Activated CD8-positive, alpha-beta memory T cell treated with anti-CD3 and anti-CD28 coated beads for 36 hours (primary cell): ENCODE data around the gene ZBTB18. TPM values are rescaled to one million over a fixed set of nuclear protein-coding genes. Genes with fewer than 3 reads are reported as not detected.

Source experiments
- CTCF ChIA-PET: fragments of 350-600 bp; sonication (Branson Sonifier 250); formaldehyde crosslinking; loops from one replicate; lab custom pipeline; 2021; ENCODE audit warnings: antibody characterized with exemption; lab: Charles Lee
- POLR2A ChIA-PET: fragments of 350-600 bp; sonication (Branson Sonifier 250); formaldehyde crosslinking; loops from one replicate; lab custom pipeline; 2021; ENCODE audit warnings: antibody characterized with exemption; lab: Charles Lee
- total RNA-seq, 2 experiments: library from RNA; stranded (reverse); gene quantifications; one replicate each; pipeline ENCODE4 v1.2.3, GENCODE V29; 2021

ZBTB18 gene
- total RNA-seq, 2 experiments from 2014 or later = 4.9 to 5.2 TPM

DNA sequence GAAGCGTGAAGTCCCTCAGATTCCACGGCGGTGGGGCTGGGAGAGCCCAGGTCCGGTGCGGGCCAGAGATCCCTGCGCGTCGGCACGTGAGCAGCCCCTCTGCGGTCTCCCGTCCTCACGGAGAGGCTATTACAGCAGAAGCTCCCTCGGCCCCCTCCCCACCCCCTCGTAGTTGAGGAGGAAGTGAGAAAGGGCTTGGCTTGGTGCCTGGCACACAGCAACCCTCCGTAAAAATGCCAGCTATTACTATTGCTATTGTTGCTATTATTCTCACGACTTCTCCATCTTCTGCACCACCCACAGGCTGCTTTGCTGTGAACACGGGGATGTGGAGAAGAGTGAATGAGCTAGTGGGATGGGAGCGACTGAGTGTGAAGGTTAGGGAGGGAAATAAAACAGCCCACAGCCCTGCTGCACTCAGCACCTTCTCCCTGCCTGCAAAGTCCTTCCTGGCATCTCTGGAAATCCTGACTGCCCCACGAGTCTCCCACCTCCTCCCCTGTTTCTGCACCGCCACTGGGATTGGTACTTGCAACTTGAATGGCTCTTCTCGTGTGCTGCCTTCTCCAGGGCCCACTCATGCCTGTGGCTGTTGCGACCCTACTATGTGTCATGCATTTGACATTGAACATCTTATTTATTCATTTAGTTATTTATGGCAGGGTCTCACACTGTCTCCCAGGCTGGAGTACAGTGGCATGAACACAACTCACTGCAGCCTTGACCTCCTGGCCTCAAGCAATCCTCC lies 26.6 kb downstream of the ZBTB18 start:
- ChIA-PET POLR2A (no interaction called here), CTCF (no interaction called here)

DNA sequence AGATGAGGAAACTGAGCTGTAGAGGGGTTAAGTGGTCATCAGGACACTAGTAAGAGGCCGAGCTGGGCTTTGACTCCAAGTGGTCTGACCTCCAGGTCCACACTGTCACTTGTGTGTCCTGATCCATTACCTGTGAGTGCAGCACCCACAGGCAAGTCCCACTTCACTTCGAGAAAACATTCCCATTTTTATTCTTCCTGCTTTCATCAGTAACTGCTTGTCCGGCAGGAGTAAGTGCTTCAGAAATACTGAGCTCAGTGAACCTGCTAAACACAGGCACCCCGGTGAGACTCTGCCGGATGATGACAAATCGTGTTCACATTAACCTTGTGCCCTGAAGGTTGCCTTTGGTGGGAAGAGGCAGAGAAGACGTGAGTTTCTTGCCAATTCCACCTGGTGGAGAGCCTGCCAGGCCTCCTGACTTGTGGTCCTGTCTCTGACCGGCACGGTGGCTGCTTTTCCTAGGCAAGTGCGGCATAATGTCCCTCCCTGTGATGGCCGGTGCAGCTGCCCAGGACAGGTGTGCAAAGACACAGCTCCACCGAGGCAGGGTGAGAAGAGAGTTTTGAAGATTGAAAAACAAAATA lies 29.4 kb downstream of the ZBTB18 start:
- POLR2A ChIA-PET = interaction anchor here (0.6 kb wide), 1 partner anchor 69 kb away, joined by 6 read pairs; no protein-coding TSS in a partner anchor

DNA sequence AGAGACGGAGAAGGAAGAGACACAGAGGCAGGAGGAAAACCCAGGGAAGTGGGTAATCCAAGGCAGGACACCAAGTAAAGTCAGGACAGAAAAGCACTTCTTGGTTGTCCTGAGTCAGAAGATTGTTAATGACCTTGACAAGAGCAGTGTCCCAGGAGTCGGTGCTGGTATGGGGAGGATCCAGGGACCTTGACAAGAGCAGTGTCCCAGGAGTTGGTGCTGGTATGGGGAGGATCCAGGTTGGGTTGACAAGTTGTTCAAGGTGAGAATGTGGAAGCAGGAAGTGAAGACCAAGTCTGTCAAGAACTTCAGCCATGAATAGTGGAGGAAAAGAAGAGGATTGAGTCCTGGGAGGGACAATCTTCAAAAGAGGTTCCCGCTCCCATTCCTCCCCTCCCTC lies 31.9 kb downstream of the ZBTB18 start:
- POLR2A ChIA-PET = no interaction called here
- CTCF ChIA-PET = no interaction called here

More for the DNA sequence above, 29.4 kb downstream of the ZBTB18 start:
- CTCF ChIA-PET = interaction anchor here (0.6 kb wide), 1 partner anchor 13 kb away, joined by 4 read pairs; no protein-coding TSS in a partner anchor

DNA sequence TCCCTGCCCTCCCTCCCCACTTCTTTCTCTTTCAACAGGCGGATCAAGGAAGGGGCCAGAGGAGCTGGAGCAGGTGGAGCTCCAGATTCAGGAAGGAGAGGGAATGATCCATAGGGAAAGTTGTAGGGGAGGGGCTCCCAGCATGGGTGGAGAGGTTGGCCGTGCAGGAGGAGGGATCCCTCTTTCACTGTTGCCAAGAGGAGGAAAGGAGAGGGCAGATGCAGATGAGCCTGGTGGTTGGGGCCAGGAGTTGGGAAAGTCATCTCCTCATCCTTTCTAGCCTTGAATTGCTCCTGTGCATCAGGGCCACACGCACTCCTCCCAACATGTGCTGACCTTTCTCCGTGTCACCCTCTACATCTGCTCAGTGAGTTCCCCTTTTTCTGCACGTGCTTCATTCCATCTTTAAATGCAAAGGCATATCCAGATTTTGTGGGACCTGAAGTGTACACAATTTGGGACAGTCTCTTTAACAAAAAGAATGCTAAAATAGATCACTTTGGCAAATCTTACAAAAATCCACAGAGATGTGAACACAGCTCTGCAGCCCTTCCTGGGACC lies 32.4 kb downstream of the ZBTB18 start:
- POLR2A ChIA-PET = no interaction called here
- CTCF ChIA-PET = no interaction called here

DNA sequence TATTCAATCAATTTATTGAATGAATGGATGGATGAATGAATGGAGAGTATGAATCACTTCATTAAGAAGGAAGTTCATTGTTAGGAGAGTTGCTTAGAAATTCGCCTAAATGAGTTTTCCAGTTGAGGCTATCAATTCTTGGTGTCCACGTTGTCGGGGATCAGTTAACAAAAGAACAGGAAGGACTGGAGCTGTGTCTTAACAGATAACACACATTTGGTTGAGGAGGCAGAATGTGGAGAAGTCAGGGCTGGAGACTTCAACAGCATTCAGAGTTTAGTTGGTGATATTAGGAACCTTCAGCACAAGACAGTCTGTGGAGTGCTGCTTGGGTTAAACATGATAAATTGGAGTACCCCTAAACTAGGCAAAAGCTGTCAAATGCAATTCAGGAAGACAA lies 33.7 kb downstream of the ZBTB18 start:
- ChIA-PET CTCF (no interaction called here), POLR2A (no interaction called here)

DNA sequence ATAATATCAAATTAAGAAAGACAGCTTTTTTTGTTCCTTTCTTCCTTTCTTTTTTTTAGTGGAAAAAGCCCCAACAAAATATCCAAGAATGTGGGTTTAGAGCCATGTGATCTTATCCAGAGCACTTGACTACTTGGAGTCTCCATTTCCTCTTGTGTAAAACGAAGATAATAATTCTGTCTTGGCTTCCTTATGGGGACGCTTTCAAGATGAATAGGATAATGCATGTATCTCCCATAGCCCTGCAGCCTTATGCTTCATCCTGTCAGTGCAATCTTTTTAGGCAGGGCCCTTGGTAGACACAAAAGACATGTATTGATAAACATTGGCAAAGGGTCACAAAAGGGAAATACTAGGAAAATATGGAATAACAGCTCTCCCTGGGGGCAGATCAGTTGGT lies 34.8 kb downstream of the ZBTB18 start:
- ChIA-PET POLR2A (no interaction called here), CTCF (no interaction called here)

DNA sequence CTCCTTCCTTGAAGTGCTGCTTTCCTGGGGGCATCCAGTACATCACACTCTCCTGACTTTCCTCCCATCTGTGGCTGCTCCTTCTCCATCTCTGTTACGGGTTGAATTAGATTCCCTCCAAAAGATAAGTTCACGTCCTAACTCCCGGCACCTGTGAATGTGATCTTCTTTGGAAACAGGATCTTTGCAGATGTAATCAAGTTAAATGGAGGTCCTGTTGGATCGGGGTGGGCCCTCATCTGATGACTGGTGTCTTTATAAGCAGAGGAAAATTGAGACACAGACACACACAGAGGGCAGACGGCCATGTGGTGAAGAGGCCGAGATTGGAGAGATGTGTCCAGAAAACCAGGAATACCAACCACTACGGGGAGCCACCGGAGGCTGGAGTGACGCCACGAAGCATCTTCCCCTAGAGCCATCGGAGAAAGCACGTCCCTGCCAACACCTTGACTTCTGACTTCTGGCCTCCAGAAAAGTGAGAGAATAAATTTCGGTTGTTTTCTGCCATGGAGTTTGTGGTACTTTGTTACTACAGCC lies 36.0 kb downstream of the ZBTB18 start:
- ChIA-PET CTCF (no interaction called here), POLR2A (no interaction called here)

DNA sequence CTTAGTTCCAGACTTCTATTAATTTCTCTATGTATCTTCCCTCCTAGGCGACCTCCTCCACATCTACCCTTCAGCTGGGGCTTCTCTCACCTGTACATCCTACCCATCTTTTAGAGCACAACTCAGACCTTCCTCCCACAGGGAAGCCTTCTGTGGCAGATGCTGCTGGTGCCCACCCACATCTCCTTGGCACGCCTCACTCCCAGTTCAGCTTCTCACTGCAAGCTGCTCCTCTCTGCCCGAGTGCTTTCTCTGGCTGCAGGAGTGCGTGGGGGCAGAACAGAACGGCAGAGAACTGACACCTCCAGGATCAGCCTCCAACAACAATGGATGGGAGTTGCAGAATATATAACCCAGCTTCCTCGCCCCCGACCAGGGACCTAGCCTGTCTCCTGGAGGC lies 36.5 kb downstream of the ZBTB18 start:
- CTCF ChIA-PET = no interaction called here
- POLR2A ChIA-PET = no interaction called here

DNA sequence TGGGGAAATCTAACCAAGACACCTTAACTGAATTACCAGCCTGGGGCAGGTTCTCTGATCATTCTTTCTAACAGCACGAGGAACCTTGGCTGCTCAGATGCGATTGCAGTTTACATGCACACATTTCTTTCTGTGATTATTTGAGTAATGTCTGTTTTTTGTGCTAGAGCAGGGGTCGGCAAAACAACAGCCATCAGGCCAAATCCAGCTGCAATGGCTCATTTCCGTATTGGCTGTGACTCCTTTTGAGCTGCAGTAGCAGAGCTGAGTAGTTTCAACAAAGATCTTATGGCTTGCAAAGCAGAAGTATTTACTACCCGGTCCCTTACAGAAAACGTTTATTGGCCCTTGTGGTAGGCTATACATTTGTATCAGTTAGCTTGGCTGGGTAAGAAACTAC lies 37.1 kb downstream of the ZBTB18 start:
- CTCF ChIA-PET = no interaction called here
- POLR2A ChIA-PET = no interaction called here

DNA sequence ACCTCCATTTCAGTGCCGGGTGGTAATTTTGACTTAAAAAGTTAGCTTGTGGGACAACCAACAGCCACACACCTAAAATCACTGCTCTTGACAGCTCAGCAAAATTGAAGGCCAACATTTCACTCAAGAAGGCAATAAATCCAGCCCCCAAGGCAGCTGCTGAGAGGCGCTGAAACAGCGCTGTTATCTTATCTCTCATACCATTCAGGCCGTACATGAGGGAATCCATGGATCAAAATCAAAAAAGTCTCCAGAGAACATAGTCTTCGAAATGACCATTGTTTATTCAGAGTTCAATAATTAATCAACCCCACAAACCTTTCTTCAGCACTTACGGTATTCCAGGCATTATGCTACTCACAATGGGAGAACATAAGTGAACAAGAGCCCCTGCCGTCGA lies 38.5 kb downstream of the ZBTB18 start:
- POLR2A ChIA-PET = no interaction called here
- CTCF ChIA-PET = no interaction called here

DNA sequence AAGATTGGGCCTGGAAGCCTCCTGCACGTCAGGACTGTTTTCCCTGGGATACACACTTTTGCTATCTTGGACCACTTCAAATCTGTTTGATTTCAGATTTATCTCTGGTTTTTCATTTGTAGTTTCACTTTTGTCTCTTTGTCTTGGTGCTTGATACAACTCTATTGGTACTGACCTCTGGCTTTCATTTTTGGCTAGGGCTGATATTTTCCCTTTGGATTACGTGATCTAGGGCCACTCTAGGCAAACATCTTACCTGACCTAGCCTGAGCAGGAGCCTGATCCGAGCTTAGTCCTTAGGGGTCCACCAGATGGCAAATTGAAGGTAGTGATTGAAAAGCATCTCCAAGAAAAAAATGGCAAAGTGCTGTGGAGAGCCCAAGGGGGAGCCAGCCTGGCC lies 39.6 kb downstream of the ZBTB18 start:
- ChIA-PET CTCF (no interaction called here), POLR2A (no interaction called here)

DNA sequence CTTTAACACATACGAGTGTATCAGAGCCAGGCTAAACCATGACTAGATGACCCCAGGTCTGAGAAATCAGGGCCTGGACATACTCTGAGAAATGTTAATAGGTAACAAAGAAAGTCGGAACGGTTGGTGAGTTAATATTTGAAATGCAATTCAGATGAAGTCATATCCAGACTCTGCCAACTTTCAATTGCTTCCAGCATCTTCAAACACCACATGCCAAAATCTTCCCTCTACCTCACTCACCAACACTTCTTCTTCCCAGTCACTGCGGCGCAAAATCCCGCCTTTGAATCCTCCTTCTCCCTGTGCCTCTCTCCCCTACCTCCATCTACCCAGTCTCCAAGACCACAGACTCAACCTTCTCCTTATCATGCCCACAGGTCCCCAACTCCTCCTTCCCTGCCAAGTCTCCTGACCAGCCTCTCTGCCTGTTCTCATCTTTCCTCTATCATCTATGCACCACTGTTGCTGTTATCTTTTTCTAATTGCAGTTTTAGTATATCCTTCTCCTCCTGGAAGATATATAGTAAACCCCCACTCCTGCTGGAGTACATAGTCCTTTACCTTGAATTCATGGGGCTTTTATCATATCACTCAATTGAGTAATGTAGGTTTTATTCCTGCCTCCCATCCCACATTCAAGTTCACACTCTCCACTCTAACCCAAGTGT lies 41.3 kb downstream of the ZBTB18 start:
- POLR2A ChIA-PET = no interaction called here
- CTCF ChIA-PET = no interaction called here

DNA sequence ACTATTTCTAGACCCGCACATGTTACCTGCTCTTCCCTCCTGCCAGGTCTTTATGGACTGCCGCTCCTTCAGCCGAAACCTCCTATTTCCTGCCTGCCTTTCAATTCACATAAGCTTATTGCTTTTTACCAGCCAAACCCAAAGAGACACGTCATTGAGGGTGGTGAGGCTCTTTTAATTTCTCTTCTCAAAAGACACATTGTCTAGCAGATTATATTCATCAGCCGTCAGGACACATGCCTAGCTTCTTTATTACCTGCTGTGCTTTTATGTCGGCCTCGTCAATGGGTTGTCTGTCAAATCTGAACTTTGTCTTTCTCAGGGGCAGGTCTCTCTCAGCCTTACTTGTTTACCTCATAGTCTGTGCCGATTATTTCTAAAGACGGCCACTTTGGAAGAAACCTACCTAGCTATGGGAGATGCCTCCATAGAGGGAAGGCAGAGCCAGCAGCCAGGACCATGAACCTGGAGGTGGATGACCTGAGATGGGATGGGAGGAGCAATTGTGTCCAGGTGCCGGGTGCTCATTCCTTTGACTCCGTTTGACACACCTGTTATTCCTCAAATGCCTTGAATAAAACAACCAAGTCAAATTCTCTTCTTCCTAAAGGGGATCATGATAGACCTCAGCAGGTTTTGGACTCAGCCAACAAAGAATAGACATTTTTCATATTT lies 42.0 kb downstream of the ZBTB18 start:
- ChIA-PET POLR2A (no interaction called here), CTCF (no interaction called here)

DNA sequence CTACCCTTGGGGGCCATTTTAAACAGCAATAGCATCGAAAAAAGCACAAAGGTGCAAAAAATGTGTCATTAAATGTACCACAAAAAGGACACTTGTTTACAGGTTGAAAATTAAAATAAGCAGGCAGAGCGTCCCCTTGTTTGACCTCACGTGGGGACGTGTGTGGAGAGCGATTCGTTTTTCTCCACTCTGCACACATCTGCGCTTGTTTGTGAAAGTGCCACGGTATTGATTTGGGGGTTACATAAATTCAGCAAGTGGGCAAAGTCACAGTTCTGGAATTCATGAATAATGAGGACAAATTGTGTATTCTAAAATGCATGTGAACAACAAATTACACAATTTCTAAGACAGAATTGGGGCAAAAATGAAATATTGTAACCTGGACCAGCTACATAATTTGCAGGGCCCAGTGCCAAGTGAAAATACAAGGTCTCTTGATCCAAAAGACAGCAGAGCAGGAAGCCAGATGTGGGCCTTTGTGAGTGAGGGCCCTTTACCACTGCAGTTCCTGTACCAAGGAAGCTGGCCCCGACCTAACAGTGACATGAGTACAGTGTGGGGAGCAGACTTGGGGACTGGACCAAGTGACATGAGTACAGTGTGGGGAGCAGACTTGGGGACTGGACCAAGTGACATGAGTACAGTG lies 43.9 kb downstream of the ZBTB18 start:
- ChIA-PET POLR2A (no interaction called here), CTCF (no interaction called here)

DNA sequence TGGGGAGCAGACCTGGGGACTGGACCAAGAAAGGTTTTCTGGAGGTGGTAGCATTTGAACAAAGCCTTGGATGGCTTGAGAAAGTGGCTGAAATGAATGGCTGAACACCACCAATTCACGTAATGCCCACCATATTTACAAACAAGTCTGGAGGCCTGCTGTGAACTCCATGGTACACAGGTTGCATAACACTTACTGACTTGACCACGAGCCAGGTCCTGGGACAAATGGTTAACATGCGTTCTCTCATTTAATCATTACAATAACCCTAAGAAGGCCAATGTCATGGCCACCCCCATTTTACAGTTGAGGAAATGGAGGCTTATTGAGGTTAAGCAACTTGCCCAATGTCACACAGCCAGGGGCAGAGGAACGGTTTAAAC lies 44.4 kb downstream of the ZBTB18 start:
- ChIA-PET POLR2A (no interaction called here), CTCF (no interaction called here)

DNA sequence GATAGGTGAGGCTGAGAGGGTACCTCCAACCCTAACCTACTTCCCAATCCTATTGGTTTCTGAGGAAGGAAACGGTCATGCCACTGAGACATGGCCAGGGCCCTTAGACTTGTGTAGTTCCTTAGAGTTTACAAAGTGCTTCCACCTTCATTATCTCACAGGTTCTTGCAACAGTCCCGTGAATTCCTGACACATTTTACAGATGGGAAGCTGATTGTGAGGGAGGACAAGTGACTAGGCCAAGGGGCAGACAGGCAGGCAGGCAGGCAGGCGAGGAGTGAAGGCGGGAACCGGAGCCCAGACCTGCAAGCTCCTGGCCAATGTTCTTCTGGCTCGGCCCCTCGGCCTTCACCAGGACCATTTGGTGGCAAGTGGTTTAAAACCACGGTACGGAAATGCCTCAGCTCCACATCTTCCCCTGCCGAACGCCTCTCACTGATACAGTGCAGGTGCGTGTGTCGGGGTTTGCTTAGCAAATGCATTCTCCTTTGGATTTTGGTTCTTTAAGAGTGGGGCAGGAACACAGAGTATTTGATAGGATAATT lies 45.1 kb downstream of the ZBTB18 start:
- ChIA-PET POLR2A (no interaction called here), CTCF (no interaction called here)

DNA sequence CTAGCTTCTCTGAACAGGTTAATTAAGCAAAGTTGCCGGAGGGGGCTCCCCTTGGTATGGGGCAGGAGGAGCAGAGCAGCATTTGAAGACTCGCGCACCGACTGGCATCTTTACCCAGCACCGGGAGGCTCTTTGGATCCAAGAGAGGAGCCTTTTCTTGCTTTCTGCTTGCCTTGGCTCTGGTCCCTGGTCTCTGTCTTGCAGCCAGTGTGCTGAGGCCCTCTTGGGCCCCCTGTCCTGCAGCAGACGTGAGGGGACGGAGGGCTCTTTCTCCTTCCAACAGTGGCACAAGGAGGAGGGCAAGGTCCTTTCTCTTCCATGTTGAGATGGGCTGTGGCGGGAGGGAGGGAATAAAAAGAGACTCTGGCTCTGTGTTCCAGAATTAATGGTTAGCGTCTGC lies 45.6 kb downstream of the ZBTB18 start:
- POLR2A ChIA-PET = no interaction called here
- CTCF ChIA-PET = no interaction called here

DNA sequence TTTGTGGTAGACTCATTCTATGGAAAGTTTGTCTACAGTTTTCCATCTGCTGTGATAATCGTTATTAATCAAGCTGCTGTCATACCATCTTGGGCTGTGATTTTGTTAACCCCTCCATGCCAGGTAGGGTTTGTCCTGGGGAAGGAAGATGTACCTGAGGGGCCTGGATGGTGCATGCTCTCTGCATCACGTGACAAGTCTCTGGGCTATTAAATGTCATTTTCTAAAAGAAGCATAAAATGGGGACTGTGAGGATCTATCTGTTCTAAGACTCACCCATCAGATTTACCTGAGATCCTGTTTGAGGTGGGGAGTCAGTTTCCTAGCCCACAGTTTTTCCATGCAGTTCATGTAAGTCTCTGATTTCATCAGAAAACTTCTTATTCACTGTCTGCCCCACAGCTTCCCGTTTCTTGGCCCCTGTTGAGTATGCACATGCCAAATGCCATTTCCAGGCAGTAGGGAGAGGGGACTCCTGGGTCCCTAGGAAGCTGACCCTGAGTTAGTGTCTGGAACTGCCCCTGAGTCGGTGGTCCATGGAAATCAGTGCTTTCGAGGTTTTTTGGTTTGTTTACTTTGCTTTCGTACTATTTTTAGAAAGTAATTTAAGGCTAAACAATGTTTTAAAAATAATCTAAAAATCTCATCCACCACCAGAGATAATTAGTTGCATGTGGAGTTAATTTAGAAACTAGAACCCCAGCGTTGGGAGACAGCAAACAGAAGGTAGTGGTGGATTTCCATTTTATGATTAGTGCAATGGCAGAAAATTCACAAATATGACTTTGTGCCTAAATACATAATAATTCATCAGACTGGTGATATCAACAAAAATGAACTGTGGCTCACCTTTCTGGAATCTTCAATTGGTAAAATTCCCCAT lies 46.7 kb downstream of the ZBTB18 start:
- ChIA-PET POLR2A (no interaction called here), CTCF (no interaction called here)
